ENCODE data around the gene TPRG1.

Gene TPRG1

DNA sequence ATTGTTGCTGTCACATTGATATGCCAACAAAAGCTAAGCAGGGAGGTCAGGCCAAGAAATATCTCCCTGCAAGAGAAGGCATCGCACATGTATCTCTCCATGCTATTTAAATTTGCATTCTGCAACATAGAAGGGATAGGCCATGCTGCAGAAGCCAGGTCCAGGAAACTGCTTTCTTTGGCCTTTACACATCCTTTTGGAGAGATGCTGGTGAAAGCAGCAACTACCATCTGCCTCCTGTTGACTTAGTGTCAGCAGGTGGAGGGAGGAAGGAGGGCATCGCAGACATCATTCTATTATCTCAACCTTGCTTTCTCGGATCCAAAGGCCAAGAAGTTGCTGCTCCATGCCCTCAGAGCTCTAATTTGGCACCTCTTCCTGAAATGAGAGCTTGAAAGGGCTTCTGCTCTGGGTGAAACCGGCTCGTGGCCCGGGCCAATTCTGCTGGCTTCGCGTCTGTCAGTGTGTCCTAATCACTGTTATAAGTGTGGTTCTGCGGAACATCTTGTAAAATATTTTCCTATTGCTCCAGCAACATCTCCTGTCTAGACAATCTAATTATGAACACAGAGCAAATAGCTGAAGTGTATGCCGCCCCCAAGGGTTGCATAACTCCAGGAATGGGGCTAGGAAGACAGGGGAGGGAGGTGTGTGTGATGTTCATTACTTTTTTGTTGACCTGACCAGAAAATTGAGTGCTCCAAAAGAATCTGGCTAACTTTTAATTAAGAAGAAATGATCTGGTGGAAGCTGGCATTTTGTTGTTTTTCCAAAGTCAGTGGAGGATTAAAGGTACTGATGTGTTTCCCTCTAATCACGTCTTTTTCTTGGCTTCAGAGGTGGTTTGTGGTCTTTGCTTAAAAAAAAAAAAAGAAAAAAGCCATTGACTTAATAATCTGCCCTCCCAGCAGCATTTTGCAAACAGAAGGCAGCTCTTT is 89.1 kb downstream of the TPRG1 start:
- TF ChIP-seq, protein P1, sequence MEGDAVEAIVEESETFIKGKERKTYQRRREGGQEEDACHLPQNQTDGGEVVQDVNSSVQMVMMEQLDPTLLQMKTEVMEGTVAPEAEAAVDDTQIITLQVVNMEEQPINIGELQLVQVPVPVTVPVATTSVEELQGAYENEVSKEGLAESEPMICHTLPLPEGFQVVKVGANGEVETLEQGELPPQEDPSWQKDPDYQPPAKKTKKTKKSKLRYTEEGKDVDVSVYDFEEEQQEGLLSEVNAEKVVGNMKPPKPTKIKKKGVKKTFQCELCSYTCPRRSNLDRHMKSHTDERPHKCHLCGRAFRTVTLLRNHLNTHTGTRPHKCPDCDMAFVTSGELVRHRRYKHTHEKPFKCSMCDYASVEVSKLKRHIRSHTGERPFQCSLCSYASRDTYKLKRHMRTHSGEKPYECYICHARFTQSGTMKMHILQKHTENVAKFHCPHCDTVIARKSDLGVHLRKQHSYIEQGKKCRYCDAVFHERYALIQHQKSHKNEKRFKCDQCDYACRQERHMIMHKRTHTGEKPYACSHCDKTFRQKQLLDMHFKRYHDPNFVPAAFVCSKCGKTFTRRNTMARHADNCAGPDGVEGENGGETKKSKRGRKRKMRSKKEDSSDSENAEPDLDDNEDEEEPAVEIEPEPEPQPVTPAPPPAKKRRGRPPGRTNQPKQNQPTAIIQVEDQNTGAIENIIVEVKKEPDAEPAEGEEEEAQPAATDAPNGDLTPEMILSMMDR (IDR thresholded peaks at IDR 0.05; ENCODE audit: low read length, missing control alignments): no peak
- no peak overlapping the region for H3K4me3 ChIP-seq (replicated peaks; ENCODE audit: low read depth, low read length)
- no peak for DNase-seq (ENCODE audit: low read depth)

DNA sequence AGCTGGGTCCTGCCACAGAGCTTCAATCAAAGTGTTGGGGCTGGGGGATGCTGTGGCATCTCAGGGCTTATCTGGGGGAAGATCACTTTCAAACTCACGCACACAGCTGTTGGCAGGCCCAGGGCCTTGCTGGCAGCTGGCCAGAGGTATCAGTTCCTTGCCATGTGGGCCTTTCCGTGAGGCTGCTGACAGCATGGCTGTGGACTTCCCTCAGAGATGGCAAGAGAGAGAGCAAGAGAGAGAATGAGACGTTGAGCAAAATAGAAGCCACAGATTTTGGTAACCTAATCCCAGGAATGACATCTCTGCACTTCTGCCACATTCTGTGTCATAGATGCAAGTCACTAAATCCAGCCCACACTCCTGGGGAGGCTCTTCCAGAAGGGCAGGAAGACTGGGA is 91.0 kb downstream of the TPRG1 start:
- H3K4me3 ChIP-seq (replicated peaks; ENCODE audit: low read depth, low read length): no peak overlapping the region
- TF ChIP-seq, protein P1 (IDR thresholded peaks at IDR 0.05; ENCODE audit: low read length, missing control alignments): no peak
- no peak for DNase-seq (ENCODE audit: low read depth)

DNA sequence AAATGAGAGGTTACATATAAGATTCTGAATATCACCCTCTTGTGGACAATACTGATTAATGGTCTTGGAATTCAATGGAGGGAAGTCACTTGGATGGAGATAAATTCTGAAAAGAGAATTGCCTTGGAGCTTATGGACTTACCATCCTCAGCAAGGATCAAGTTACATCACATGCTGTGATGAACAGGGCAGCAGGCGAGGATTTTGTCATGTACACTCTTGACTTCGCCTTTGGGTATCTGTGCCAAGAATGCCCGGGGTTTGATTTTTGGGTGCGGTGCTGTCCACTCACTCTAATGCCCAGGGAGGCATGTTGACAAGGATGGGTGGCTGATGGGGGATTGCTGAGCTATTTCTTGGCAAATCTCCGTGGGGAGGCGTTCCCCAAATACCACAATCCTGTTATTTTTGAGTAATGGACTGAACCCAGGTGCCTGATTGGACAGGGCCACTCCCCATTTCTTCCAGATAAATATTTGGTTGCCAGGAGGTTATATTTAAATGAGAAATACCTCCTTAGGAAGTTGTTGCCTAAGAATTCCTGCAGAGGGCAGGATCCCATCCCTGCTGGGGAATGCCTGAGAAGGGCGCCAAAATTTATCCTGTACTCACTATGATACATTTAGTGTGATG is 96.3 kb downstream of the TPRG1 start:
- TF ChIP-seq, protein P1 (IDR thresholded peaks at IDR 0.05; ENCODE audit: low read length, missing control alignments): peak; percentile 22
- no peak overlapping the region for H3K4me3 ChIP-seq (replicated peaks; ENCODE audit: low read depth, low read length)
- peak; percentile 13 for DNase-seq (ENCODE audit: low read depth)

DNA sequence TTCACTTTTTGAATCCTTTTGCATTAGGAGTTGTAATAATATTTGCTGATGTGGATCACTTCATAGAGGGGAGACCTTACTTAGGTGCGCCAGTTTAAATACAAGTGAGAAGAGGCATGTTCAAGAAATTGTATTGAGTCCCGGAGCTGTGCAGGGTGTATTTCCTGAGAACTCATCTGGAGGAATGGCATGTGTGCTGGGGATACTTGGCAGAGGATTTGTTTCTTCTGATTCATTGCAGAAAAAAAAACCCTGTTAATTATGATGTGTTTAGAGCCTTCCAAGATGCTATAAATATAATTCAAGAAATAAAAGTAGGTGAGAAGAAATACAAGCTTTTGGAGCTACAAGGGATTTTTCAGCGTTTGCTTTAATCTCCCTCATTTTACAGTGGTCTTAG is 97.6 kb downstream of the TPRG1 start:
- H3K4me3 ChIP-seq (replicated peaks; ENCODE audit: low read depth, low read length): no peak overlapping the region
- DNase-seq (ENCODE audit: low read depth): no peak
- TF ChIP-seq, protein P1 (IDR thresholded peaks at IDR 0.05; ENCODE audit: low read length, missing control alignments): no peak

DNA sequence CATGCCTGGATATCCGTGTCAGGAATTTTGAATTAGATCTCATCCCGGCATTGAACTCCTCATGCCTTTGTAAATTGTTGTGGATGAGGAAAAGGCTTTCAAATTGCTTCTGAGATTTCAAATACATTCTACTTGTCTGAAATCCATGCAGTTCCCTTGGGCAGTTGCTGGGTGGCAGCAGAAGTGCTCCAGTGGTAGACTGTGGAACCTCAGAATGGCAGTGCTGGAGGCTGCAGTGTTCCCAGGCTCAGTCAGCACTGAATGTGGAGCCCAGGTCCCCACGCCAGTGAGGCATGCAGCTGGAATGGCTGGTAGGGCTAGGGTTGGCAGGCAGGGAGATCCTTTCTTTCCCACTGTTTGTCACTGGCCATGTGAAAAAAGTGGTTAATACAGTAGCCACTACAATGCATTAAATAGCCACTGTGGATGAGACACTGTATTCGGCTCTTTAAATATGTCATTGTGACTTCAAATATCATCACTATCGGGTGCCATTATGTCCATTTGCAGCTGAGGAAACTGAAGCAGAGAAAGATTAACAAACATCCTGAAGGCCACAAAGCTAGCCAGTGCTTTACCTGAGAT is 98.6 kb downstream of the TPRG1 start:
- DNase-seq (ENCODE audit: low read depth): peak; percentile 78
- TF ChIP-seq, protein P1 (IDR thresholded peaks at IDR 0.05; ENCODE audit: low read length, missing control alignments): peak; percentile 78
- no peak overlapping the region for H3K4me3 ChIP-seq (replicated peaks; ENCODE audit: low read depth, low read length)

DNA sequence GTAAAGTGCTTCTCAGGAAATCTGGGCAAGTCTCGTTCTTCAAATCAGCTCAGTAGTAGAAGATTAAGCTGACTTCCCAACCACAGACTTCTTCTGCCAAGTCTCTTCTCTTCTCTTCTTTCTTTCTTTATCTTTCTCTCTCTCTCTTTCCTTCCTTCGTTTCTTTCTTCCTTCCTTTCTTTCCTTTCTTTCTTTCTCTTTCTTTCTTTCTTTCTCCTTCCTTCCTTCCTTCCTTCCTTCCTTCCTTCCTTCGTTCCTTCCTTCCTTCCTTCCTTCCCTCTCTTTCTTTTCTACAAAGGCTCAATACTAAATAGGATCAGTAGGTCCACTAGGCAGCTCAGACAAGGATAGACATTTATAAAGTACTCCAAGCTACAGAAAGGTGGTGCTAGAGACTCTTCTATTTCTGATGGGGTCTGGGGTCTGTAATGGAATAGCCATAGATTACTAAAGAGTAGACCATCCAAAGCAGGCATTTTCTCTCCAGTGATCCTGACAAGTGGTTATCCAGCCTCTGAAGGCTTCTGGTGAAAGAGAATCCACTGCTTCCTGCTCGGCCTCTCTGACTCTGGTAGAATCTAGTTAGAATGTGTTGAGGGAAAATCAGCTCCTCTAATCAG is 100.8 kb downstream of the TPRG1 start:
- TF ChIP-seq, protein P1 (IDR thresholded peaks at IDR 0.05; ENCODE audit: low read length, missing control alignments): peak; percentile 32
- no peak overlapping the region for H3K4me3 ChIP-seq (replicated peaks; ENCODE audit: low read depth, low read length)
- DNase-seq (ENCODE audit: low read depth): no peak
